Heart left ventricle (tissue), 16 donors: ENCODE measurements around the gene UNC5C. TPM values are rescaled to one million over a fixed set of nuclear protein-coding genes. Genes with fewer than 3 reads are reported as not detected.

Experiments used
- ATAC-seq, 4 donors: fragments of 200-7000 bp; cut with Tn5 transposase; one replicate each; pipeline ENCODE4 v1.9.1; 2020 to 2022; ENCODE audit warnings: moderate library complexity in 4 of 4, mild to moderate bottlenecking in 3 of 4, moderate number of reproducible peaks in 1 of 4
- DNase-seq, 5 donors: peaks; one replicate each; pipeline ENCODE4 v3.0.0-alpha.2; 2020
- H3K27ac ChIP-seq, 12 donors: fragments of 200-600 bp; sonication (generic) in 4 of 12; one replicate each; pipeline versions ENCODE4 v1.5.0 to v1.8.0; 2016 to 2022; ENCODE audit warnings: mild to moderate bottlenecking in 2 of 12
- H3K27me3 ChIP-seq, 9 donors: fragments of 200-600 bp; sonication (generic) in 2 of 9; one replicate each; pipeline versions ENCODE4 v1.5.1 to v1.8.0; 2016 to 2022; ENCODE audit warnings: mild to moderate bottlenecking in 3 of 9
- H3K36me3 ChIP-seq, 9 donors: fragments of 200-600 bp; sonication (generic) in 2 of 9; one replicate each; pipeline versions ENCODE4 v1.5.0 to v1.8.0; 2018 to 2022; ENCODE audit warnings: mild to moderate bottlenecking in 2 of 9
- H3K4me1 ChIP-seq, 12 donors: fragments of 200-600 bp; sonication (generic) in 4 of 12; one replicate each; pipeline versions ENCODE4 v1.5.0 to v1.8.0; 2016 to 2022; ENCODE audit warnings: mild to moderate bottlenecking in 3 of 12
- H3K4me3 ChIP-seq, 12 donors: fragments of 200-600 bp; sonication (generic) in 4 of 12; one replicate each; pipeline versions ENCODE4 v1.5.0 to v1.8.0; 2017 to 2022; ENCODE audit warnings: mild to moderate bottlenecking in 9 of 12, moderate library complexity in 4 of 12
- H3K9me3 ChIP-seq, 12 donors: fragments of 200-600 bp; sonication (generic) in 4 of 12; one replicate each; pipeline versions ENCODE4 v1.5.0 to v1.8.0; 2016 to 2022; ENCODE audit warnings: mild to moderate bottlenecking in 1 of 12
- CTCF ChIP-seq, 12 donors: fragments of 200-600 bp; sonication (generic) in 4 of 12; IDR thresholded peaks; one replicate each; pipeline versions ENCODE4 v1.5.0 to v1.8.0; 2018 to 2022; ENCODE audit warnings: antibody characterized with exemption in 12 of 12, mild to moderate bottlenecking in 5 of 12
- POLR2A ChIP-seq, 2 donors: fragments of 450-650 bp; IDR thresholded peaks; one replicate each; pipeline ENCODE4 v1.6.1; 2017; ENCODE audit warnings: antibody characterized with exemption in 2 of 2, mild to moderate bottlenecking in 2 of 2, moderate library complexity in 2 of 2
- WGBS, 4 donors: extraction: QIAGEN DNeasy Blood & Tissue Kit in 2 of 4; methylation state at CpG; one replicate each; pipeline versions ENCODE4 v1.1.5 to v1.1.7; 2013 to 2018; 5-methylcytosine and 5-hydroxymethylcytosine counted together
- intact Hi-C, 10 donors: fragments of 100-400 bp; cut with DNase I; formaldehyde crosslinking; loops; one replicate each; pipeline versions ENCODE4 v1.11.1 to v1.14.2; 2022
- polyA plus RNA-seq, 2 donors: library from polyadenylated mRNA; stranded (reverse); fragments of 200-250 nt; gene quantifications; one replicate each; pipeline ENCODE4 v1.2.3, GENCODE V29; 2013
- total RNA-seq, 9 donors: library from RNA; depleted of rRNA in 2 of 9; stranded (reverse); fragments of >200 nt in 2 of 9; fragmentation: NEBNext Ultra II Directional in 3 of 9; extraction: Animal tissue kit (Norgen Biotek cat#: 25700) in 3 of 9; gene quantifications; one replicate each; pipeline versions ENCODE4 v1.1.0 to v1.2.4, GENCODE V29; 2016 to 2023
- donor health status: ischemic (EF 13 %, LVEDD 7.1; RV severe dilation, severe dysfunction).
- donor health status: healthy with polysubstance abuse.
- donor health status: DM: no; HTN: yes; CAD: no.
- donor health status: DM: no; HTN: no; CAD: no.
- donor health status: ischemic (EF 25% LVEDD 6.9; RV normal size, moderate dysfunction).
- donor health status: ischemic (EF 25% LVEDD 5.7; RV mildly dilated, moderate dysfunction).
- donor health status: healthy.
- donor health status: DM: yes; HTN: yes; CAD: no.
- donor health status: ischemic (EF 35%, LVEDD 5.7; RV mildly dilated, moderate dysfunction).
- donor health status: nonischemic (EF 11% LVEDD 7.7; RV severe dilation, severe dysfunction).
- donor health status: DM: yes; HTN: yes; CAD: no.
- donor health status: PGD.
- donor health status: ischemic (EF 29% LVEDD 5.4; RV normal size, mild dysfunction).
- donor health status: nonischemic (EF 23%, LVEDD 6.1; RV moderate dilation, normal function).

Gene UNC5C
- total and polyA plus RNA-seq, 11 donors: 0.23 to 2.8 (median 1.7) TPM

DNA sequence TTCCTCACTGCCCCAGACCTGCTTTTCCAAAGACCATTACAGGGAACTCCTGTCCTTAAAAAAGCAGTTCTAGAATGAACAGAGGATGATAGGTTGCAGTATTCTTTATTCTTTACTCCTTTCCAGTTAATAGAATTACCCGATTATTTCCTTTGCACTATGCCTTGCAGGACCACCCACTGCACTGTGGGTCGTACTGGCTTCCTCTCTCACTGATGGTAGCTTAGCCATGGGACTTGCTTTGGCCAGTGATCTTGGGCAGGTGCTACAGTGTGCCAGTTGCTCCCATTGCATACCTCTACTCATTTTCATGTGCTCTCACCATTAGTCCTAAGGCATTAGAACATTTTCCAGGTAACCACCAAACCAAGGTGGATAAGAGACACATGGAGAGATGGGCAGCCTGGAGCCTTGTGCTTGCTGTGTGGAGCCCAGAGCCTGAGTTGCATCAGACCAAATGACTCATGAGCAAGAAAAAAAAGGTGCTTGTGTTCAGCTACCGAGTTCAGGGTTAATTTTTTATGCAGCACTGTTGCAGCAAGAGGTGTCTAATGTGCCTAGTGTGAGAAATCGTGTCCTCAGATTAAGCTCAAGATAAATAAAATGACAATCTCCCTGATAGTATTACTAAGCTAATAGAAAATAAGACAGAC lies 7.6 kb upstream of the UNC5C start:
- Histone ChIP-seq H3K27me3 (peaks cover 0 to 9% (median 0%) of the 10 kb centered on the region in 9 donors), H3K4me3 (no peak overlapping the region), H3K4me1 (no peaks in the 10 kb centered on the region), H3K27ac (no peak overlapping the region), H3K9me3 (no peaks in the 10 kb centered on the region), H3K36me3 (no peaks in the 10 kb centered on the region)
- intact Hi-C loops: no loop called here
- ATAC-seq (no peak), DNase-seq (no peak)
- 76 to 81% (median 77%) methylated on average over 4 of the region's 4 CpGs for WGBS, 4 donors
- TF ChIP-seq POLR2A (IDR thresholded peaks at IDR 0.05) (no peak), CTCF (IDR thresholded peaks at IDR 0.05) (no peak)

DNA sequence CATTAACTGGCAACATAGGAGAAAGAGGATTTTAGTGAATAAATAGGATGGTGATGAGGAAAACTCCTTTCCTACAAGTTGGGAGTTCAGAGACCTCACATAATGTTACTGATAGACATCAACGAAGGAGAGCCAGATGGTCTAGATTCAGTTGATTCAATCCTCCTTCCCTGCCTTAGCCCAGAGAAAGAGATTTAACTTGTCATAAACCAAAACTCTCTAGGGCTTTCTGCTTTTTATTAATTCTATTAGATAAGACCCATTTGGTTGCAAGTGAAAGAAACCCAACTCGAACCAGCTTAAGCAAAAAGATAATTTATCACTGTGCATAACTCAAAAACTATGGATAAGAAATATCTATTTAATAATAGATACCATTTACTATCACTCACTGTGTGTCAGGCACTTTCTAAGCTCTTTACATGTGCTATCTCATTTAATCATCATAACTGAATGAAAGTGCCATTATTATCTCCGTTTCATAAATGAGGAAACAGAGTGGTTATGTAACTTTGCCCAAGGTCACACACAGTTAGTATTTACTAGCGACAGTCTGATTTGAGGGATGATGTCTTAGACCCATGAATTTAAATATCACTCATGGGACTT lies 4.3 kb upstream of the UNC5C start:
- DNase-seq (no peak), ATAC-seq (no peak)
- H3K9me3 ChIP-seq: no peaks in the 10 kb centered on the region
- intact Hi-C loops: no loop called here
- no peak overlapping the region for H3K4me3 ChIP-seq
- H3K36me3 ChIP-seq: no peaks in the 10 kb centered on the region
- H3K27ac ChIP-seq: no peak overlapping the region
- WGBS, 4 donors: 61 to 75% (median 64%) methylated on average over 4 of the region's 4 CpGs
- TF ChIP-seq POLR2A (IDR thresholded peaks at IDR 0.05): no peak
- TF ChIP-seq CTCF (IDR thresholded peaks at IDR 0.05): no peak
- H3K4me1 ChIP-seq: peaks cover 0 to 17% (median 0%) of the 10 kb centered on the region in 12 donors
- H3K27me3 ChIP-seq: peaks cover 3 to 29% (median 15%) of the 10 kb centered on the region in 9 donors

GRCh38 chr4:95551653-95552052 lies 2.9 kb upstream of the UNC5C start:
- Histone ChIP-seq H3K36me3 (no peaks in the 10 kb centered on the region), H3K4me3 (no peak overlapping the region), H3K27me3 (peaks cover 3 to 41% (median 18%) of the 10 kb centered on the region in 9 donors), H3K27ac (no peak overlapping the region), H3K9me3 (no peaks in the 10 kb centered on the region), H3K4me1 (peaks cover 0 to 24% (median 0%) of the 10 kb centered on the region in 12 donors)
- DNase-seq: no peak
- TF ChIP-seq CTCF (IDR thresholded peaks at IDR 0.05) (no peak), POLR2A (IDR thresholded peaks at IDR 0.05) (no peak)
- 60 to 73% (median 66%) methylated on average over 2 of the region's 2 CpGs for WGBS, 4 donors
- intact Hi-C loops: no loop called here
- no peak for ATAC-seq

GRCh38 chr4:95550115-95550987 lies 1.6 kb upstream of the UNC5C start:
- peak overlapping the region; percentile 46 to 78 (median 68) for H3K4me3 ChIP-seq
- H3K36me3 ChIP-seq: no peaks in the 10 kb centered on the region
- no peak for TF ChIP-seq CTCF (IDR thresholded peaks at IDR 0.05)
- TF ChIP-seq POLR2A (IDR thresholded peaks at IDR 0.05): no peak
- H3K9me3 ChIP-seq: no peaks in the 10 kb centered on the region
- peaks cover 0 to 24% (median 0%) of the 10 kb centered on the region in 12 donors for H3K4me1 ChIP-seq
- 39 to 53% (median 41%) methylated on average over 6 of the region's 6 CpGs for WGBS, 4 donors
- no peak for ATAC-seq
- peak overlapping the region in 10 of 12 donors; percentile 76 to 90 (median 85) for H3K27ac ChIP-seq
- DNase-seq: no peak
- peaks cover 3 to 49% (median 18%) of the 10 kb centered on the region in 9 donors for H3K27me3 ChIP-seq
- intact Hi-C loops: no loop called here
